HG02938 (cell line): ENCODE results near the gene CD82.
"Not testable (repeated sequence)": the region's sequence is repeated elsewhere in the genome, so short reads cannot be mapped to it uniquely, and the experiment has no call there.

Source experiments
- ATAC-seq: cut with Tn5 transposase; IDR thresholded peaks from one replicate; pipeline ENCODE4 v1.9.1; 2021; ENCODE audit warnings: mild to moderate bottlenecking, moderate library complexity; ENCODE audit not compliant: unreplicated experiment

CD82 gene

GRCh38 chr11:44559207-44559939 lies 6.1 kb upstream of the CD82 start:
- ATAC-seq: peak; percentile 80

- not testable (repeated sequence) for ATAC-seq
These were observed 5.5 kb upstream of the CD82 start for GRCh38 chr11:44559940-44560300.

DNA sequence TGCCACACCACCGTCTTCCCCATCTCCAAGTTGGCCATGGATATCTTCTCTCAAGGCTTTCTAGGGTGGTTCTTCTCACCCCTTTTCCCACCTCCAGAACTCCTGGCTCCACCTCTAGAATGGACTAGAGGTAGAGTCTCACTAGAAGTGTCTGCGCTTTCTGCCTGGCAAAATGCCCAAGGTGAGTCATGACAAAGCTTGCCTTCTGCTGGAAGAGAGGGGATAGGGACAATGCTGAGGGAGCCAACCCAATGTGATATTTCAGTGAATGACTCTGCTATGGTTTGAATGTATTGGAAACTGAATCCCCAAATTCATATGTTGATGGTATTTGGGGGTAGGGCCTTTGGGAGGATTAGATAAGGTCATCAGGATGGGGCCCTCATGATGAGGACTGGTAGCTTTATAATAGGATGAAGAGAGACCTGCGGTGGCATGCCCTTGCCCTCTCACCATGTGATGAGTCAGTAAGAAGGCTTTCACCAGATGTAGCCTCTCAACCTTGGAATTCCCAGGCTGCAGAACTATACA lies 4.1 kb upstream of the CD82 start:
- no peak for ATAC-seq

DNA sequence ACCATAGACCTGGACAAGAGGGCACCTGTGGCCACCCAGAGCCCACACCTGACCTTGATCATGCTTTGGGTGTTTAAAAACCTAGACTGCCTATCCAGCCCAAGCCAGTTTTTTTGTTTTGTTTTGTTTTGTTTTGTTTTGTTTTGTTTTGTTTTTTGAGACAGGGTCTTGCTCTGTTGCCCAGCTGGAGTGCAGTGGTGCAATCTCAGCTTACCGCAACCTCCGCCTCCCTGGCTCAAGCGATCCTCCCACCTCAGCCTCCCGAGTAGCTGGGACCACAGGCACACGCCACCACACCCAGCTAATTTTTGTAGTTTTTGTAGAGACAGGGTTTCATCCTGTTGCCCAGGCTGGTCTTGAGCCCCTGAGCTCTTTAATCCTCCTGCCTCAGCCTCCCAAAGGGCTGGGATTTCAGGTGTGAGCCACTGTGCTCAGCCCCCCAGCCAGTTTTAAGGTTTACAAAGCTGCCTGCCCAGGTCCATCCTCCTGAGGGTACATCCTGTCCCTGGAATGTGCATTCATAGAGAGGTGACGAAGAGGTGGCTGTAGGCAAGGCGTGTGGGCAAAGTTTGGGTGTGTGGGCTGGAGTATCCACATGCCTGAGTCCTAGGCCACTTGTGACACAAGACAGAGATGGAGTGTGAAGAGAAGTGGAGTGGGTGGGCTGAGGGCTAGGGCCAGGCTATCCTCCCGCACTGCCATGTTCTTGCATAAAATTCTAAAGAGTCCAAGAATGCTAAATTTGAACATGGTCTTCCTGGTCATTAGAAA lies 3.3 kb upstream of the CD82 start:
- ATAC-seq: no peak

GRCh38 chr11:44562845-44563460 lies 2.5 kb upstream of the CD82 start:
- ATAC-seq: no peak

GRCh38 chr11:44563711-44564110 lies 1.8 kb upstream of the CD82 start:
- ATAC-seq: no peak

DNA sequence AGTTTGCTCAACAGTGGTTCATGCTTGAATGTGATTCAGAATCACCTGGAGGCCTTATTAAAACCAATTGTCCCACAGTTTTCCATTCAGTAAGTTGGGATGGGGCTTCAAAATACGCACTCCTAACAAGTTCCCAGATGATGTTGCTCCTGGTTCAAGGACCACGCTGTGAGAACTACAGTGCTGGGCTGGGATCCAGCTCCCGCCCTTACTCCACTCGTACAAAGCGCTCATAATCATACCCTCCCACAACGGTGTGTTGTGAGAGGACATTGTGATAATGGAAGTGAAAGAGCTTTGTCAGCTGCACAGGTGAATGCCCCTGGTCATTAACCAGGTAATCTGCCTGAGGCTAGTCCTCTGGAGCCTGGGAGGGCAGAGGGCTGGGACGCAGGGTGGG lies 1.3 kb upstream of the CD82 start:
- no peak for ATAC-seq

- ATAC-seq: no peak
These were observed 723 bp upstream of the CD82 start for GRCh38 chr11:44564670-44565210.

GRCh38 chr11:44565953-44566949 lies 788 bp downstream of the CD82 start:
- no peak for ATAC-seq

DNA sequence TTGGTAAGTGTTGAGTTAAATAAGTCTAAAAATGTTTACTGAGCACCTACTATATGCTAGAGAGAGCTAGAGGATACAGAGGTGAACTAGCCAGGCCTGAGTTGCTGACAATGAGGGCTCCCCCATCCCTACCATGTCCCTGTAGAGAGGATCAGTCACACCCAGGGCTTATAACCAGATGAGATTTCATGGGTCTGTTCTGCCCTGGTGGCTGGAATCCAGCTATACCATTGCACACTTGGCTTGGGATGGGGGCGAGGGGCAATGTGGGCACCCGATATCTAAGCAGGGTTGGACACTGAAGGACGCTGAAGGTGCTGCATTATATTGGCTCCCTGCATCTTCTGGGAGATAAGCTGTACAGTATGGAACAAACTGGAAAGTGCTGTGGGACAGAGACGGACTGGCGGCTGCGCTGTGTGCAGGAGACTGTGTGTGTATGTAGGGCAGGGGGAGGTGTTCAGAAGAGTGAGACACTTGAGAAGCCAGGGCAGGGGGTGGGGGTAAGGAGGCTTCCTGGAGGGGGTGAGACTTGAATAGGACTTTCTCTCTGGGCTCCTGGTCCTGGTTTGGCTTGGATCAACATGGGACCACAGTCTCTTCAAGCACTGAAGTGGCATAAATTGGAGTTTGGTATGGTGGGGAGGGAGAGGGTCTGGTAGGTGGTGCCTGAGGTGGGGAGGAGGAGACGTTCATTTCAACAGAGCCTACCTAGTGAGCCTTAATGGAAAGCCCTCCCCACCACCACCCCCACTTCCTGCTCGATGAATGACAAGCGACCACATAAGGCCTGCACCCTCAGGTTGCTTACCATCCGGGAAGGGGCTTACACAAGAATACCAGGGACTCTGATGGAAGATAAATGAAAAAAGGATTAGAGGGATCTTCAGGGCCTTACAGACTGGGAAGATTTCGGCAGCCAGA lies 1.8 kb downstream of the CD82 start:
- ATAC-seq: no peak

DNA sequence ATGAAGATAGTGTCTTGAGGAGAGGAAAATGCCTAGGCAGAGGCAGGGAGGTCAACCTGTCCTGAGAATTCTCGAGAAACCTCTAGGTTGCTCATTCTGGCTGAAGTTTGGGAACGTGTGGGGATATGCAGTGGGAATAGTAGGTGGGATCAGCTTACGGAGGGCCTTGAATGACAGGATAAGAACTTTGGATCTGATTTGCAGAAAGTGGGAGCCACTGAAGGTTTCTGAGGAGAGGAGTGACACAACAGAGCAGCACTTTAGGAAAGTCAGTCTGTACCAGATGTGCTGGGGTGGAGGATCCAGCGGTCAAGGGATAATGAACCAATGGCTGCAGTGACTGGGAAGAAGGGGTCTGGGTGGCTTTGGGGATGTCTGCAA lies 2.4 kb downstream of the CD82 start:
- no peak for ATAC-seq

GRCh38 chr11:44568331-44568657 lies 2.8 kb downstream of the CD82 start:
- no peak for ATAC-seq

DNA sequence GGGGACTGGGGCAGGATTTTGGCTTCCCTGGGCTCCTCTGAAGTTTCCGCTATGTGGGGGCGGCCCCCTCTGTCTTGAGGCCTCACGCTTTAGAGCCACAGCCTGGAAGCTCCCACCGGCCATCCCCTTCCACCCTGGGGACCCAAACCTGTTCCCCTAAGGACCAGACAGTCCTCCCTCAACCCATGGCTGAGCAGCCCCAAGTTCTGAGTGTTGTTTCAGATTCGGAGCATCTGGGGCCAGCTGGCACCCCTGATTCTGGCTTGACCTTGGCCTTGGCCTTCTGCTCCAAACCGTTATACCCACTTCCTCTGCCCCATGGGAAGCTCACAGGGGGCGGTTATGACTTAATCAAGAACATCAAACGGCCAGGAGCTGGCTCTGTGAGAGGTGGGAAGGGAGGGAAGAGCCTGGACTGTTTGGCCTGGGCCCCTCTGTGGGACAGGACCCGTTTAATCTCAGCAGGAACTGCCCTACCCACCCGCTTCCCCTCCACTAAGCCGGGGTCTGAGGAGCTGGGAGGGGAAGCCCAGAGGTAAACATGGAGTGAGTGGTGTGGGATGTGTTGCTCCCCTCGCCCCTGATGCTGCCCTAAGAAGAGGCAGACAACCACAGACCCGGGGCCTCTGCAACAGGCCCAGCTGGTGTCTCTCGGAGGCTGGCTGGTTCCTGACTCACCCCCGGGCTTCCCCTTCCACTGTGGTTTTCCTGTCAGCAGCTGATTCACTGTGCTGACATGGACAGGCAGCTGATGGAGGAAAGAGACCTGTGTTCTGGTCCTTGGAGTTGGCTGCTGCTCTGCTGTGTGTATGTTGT lies 3.4 kb downstream of the CD82 start:
- peak; percentile 49 for ATAC-seq

DNA sequence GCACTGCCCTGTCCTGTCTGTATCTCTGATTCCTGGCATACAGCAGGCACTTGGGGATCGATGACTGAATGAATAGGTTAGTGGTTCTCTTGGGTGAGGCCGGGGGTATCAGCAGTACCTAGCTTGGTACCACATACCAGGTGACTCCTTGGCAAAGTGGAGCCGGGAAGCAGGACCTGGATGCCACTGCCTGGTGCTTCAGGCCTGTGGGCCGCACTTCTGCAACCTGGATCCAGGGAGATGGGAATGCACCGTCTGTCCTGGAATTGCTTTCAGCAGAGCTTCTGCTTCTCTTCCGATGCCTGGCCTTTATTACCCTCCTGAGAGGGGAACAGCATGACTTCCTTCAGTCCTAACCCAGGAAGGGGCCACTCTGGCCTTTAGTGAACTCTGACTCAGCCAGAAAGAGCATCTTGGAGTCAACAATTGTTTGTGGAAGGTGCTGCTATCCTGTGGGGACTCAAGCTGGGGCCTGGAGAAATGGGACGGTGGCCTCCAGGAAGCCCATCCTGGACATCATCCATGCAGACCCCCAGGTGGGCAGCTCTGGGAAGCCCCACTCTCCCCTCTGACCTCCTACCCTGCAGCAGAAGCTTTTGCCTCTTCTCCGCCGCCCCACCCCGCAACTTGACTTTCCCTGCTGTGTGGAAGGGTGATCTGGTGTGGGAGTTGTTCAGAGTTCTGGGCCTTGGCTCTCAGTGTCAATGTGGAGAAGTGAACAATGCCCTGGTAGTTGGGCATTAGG lies 5.1 kb downstream of the CD82 start:
- no peak for ATAC-seq

GRCh38 chr11:44571871-44572270 lies 6.4 kb downstream of the CD82 start:
- ATAC-seq: no peak

- no peak for ATAC-seq
These were observed 7.0 kb downstream of the CD82 start for GRCh38 chr11:44572436-44572835.

GRCh38 chr11:44572884-44573283 lies 7.4 kb downstream of the CD82 start:
- ATAC-seq: no peak

GRCh38 chr11:44573333-44573732 lies 7.9 kb downstream of the CD82 start:
- no peak for ATAC-seq
